MCF 10A (cell line): ENCODE measurements around the gene UBA1. TPM values are rescaled to one million over a fixed set of nuclear protein-coding genes. Genes with fewer than 3 reads are reported as not detected.

Experiments
- BruUV-seq: library from RNA; stranded (reverse); fragments of 400-500 nt; replicated peaks from 2 replicates; lab custom pipeline; 2021; lab: Mats Ljungman, UMichigan
- CTCF ChIA-PET: fragments of 300-600 bp; sonication (Branson Sonifier 250); formaldehyde crosslinking; extraction: SDS; loops from one replicate; lab custom pipeline; 2021; ENCODE audit warnings: antibody characterized with exemption, inconsistent platforms; lab: Yijun Ruan, JAX
- POLR2A ChIA-PET: fragments of 300-600, 350-650 bp; sonication (Branson Sonifier 250); formaldehyde crosslinking; extraction: SDS; loops from one replicate; lab custom pipeline; 2020; ENCODE audit warnings: antibody characterized with exemption, inconsistent platforms; lab: Yijun Ruan, JAX
- DNase-seq: peaks from one replicate; pipeline ENCODE4 v3.0.0-alpha.2; 2018; ENCODE audit not compliant: unreplicated experiment
- H3K27ac Mint-ChIP-seq: one replicate; pipeline ENCODE4 v1.8.0; 2022; ENCODE audit warnings: mild to moderate bottlenecking, low read depth, mixed read lengths; ENCODE audit not compliant: unreplicated experiment
- H3K27me3 Mint-ChIP-seq: one replicate; pipeline ENCODE4 v1.8.0; 2022; ENCODE audit warnings: mixed read lengths; ENCODE audit not compliant: insufficient read depth, unreplicated experiment
- H3K36me3 Mint-ChIP-seq: one replicate; pipeline ENCODE4 v1.8.0; 2022; ENCODE audit warnings: mild to moderate bottlenecking, moderate library complexity, mixed read lengths; ENCODE audit not compliant: insufficient read depth, unreplicated experiment
- H3K4me1 Mint-ChIP-seq: one replicate; pipeline ENCODE4 v1.8.0; 2022; ENCODE audit warnings: mixed read lengths; ENCODE audit not compliant: insufficient read depth, unreplicated experiment
- H3K4me3 Mint-ChIP-seq: one replicate; pipeline ENCODE4 v1.8.0; 2022; ENCODE audit warnings: mild to moderate bottlenecking, moderate library complexity, mixed read lengths; ENCODE audit not compliant: unreplicated experiment
- H3K9me3 Mint-ChIP-seq: one replicate; pipeline ENCODE4 v1.8.0; 2022; ENCODE audit warnings: mixed read lengths; ENCODE audit not compliant: unreplicated experiment
- CTCF ChIP-seq: fragments of 200-600 bp; IDR thresholded peaks from one replicate; pipeline ENCODE4 v1.8.0; 2022; ENCODE audit warnings: antibody characterized with exemption, mild to moderate bottlenecking; ENCODE audit not compliant: unreplicated experiment
- intact Hi-C: fragments of 100-400 bp; cut with micrococcal nuclease; formaldehyde crosslinking; loops from 2 replicates; pipeline ENCODE4 v1.14.1; 2022
- total RNA-seq: library from RNA; stranded (reverse); gene quantifications from 2 replicates; pipeline ENCODE4 v1.2.3, GENCODE V29; 2022

Gene UBA1
- total RNA-seq, 1 experiment from 2014 or later, result 248 TPM

- no TSS peak for BruUV-seq
- intact Hi-C loops, result no loop called here
- Mint-ChIP-seq H3K27ac (no peak overlapping the region), H3K36me3 (peaks cover 59% of the 10 kb centered on the region), H3K4me3 (no peak overlapping the region), H3K9me3 (no peaks in the 10 kb centered on the region), H3K27me3 (peaks cover 97% of the 10 kb centered on the region), H3K4me1 (peaks cover 19% of the 10 kb centered on the region)
- POLR2A ChIA-PET, result interaction anchor here (1.5 kb wide), 1 partner anchor 32 kb away, joined by 7 read pairs; the partner anchor contains the start of genes NDUFB11 and RBM10
- DNase-seq, result no peak
- TF ChIP-seq CTCF, result no peak
- CTCF ChIA-PET, result interaction anchor here (0.6 kb wide), 3 partner anchors 64 to 203 kb away, joined by 3 read pairs; no protein-coding TSS in a partner anchor
Measured at GRCh38 chrX:47177079-47177478, 16.6 kb upstream of the UBA1 start.

DNA sequence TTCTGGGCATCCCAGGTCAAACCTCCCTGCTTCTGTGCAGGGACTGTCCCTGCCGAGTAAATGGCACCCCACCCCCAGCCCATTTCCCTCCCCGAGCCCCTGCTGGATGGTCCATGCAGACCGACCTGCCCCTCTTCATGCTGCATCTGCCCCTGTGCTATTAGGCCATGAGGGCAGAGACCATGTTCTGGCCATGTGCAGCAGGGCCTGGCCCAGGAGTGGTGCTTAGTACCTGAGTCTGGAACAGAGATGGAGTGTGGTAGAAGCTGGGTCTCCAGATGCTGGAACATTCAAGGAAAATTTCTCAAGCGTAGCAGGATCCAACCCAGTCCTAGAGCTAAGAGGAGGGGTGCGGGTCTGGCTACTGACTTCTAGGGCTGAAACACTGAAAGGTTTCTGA, 15.3 kb upstream of the UBA1 start:
- Mint-ChIP-seq H3K4me1 (peaks cover 19% of the 10 kb centered on the region), H3K9me3 (no peaks in the 10 kb centered on the region), H3K4me3 (no peak overlapping the region), H3K27ac (peak overlapping the region; percentile 3), H3K36me3 (peaks cover 49% of the 10 kb centered on the region), H3K27me3 (peaks cover 97% of the 10 kb centered on the region)
- intact Hi-C loops, result no loop called here
- ChIA-PET CTCF (interaction anchor here (0.6 to 1.2 kb wide), 3 partner anchors 13 to 654 kb away, joined by 3 to 5 read pairs (median 3); no protein-coding TSS in a partner anchor), POLR2A (interaction anchor here (1.5 to 1.8 kb wide), 2 partner anchors 13 to 34 kb away, joined by 7 to 13 read pairs; partner anchors contain the start of genes NDUFB11 and RBM10)
- no peak for DNase-seq
- no peak for TF ChIP-seq CTCF
- no TSS peak for BruUV-seq

DNA sequence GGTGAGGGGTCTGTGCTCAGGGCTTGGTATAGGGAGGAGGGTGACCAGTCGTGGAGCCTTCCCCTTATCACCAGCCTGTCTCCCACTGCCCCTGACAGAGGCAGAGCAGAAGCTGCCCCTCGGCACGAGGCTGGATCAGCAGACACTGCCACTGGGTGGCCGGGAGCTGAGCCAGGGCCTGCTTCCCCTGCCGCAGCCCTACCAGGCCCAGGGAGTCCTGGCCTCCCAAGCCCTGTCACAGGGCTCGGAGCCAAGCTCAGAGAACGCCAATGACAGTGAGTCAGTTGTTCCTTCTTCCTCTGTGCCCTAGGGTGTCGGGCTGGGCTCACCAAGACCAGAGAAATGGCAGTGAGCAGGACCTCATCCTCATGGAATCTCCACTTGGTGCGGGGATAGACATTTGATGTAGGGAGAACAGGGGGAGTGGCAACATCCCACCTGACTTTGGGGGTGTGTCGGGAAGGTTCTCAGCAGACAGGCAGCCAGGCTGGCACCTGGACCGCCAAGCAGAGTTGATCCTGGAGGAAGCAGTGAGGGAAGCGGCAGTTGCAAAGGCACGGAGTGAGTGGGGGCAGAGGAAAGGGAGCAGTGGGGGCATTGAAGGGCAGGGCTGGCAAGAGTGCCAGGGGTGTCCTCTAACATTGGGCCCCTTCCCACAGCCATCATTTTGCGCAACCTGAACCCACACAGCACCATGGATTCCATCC, 14.3 kb upstream of the UBA1 start:
- H3K4me3 Mint-ChIP-seq, result no peak overlapping the region
- DNase-seq, result peak; percentile 84
- intact Hi-C loops, result no loop called here
- ChIA-PET POLR2A (interaction anchor here (0.6 to 1.8 kb wide), 5 partner anchors 9 to 997 kb away, joined by 3 to 13 read pairs (median 4); partner anchors contain the start of genes NDUFB11 and RBM10), CTCF (interaction anchor here (0.7 kb wide), 1 partner anchor 345 kb away, joined by 3 read pairs; no protein-coding TSS in a partner anchor)
- H3K27me3 Mint-ChIP-seq, result peaks cover 94% of the 10 kb centered on the region
- no TSS peak for BruUV-seq
- H3K4me1 Mint-ChIP-seq, result peaks cover 19% of the 10 kb centered on the region
- no peak for TF ChIP-seq CTCF
- peaks cover 47% of the 10 kb centered on the region for H3K36me3 Mint-ChIP-seq
- H3K27ac Mint-ChIP-seq, result no peak overlapping the region
- no peaks in the 10 kb centered on the region for H3K9me3 Mint-ChIP-seq

DNA sequence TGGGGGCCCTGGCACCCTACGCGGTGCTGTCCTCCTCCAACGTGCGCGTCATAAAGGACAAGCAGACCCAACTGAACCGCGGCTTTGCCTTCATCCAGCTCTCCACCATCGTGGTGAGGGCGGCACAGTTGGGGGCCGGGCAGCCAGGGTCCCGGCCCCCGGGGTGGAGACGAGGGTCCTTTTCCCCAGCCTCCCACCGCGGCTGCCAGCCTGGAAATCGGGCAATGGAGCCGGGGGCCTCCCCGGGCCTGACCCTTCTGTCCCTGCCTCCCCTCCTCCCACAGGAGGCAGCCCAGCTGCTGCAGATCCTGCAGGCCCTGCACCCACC, 13.7 kb upstream of the UBA1 start:
- no peak for DNase-seq
- no TSS peak for BruUV-seq
- H3K27me3 Mint-ChIP-seq, result peaks cover 94% of the 10 kb centered on the region
- no peak overlapping the region for H3K4me3 Mint-ChIP-seq
- TF ChIP-seq CTCF, result no peak
- H3K36me3 Mint-ChIP-seq, result peaks cover 47% of the 10 kb centered on the region
- H3K9me3 Mint-ChIP-seq, result no peaks in the 10 kb centered on the region
- ChIA-PET CTCF (no interaction called here), POLR2A (interaction anchor here (0.6 to 1.2 kb wide), 2 partner anchors 38 to 997 kb away, joined by 3 to 4 read pairs; no protein-coding TSS in a partner anchor)
- peaks cover 19% of the 10 kb centered on the region for H3K4me1 Mint-ChIP-seq
- intact Hi-C loops, result no loop called here
- no peak overlapping the region for H3K27ac Mint-ChIP-seq
